Measurements from ENCODE around the gene E2F7.
A peak's percentile ranks its signal among the peaks of the same experiment; 100 is the strongest.

Gene E2F7, protein sequence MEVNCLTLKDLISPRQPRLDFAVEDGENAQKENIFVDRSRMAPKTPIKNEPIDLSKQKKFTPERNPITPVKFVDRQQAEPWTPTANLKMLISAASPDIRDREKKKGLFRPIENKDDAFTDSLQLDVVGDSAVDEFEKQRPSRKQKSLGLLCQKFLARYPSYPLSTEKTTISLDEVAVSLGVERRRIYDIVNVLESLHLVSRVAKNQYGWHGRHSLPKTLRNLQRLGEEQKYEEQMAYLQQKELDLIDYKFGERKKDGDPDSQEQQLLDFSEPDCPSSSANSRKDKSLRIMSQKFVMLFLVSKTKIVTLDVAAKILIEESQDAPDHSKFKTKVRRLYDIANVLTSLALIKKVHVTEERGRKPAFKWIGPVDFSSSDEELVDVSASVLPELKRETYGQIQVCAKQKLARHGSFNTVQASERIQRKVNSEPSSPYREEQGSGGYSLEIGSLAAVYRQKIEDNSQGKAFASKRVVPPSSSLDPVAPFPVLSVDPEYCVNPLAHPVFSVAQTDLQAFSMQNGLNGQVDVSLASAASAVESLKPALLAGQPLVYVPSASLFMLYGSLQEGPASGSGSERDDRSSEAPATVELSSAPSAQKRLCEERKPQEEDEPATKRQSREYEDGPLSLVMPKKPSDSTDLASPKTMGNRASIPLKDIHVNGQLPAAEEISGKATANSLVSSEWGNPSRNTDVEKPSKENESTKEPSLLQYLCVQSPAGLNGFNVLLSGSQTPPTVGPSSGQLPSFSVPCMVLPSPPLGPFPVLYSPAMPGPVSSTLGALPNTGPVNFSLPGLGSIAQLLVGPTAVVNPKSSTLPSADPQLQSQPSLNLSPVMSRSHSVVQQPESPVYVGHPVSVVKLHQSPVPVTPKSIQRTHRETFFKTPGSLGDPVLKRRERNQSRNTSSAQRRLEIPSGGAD

DNA sequence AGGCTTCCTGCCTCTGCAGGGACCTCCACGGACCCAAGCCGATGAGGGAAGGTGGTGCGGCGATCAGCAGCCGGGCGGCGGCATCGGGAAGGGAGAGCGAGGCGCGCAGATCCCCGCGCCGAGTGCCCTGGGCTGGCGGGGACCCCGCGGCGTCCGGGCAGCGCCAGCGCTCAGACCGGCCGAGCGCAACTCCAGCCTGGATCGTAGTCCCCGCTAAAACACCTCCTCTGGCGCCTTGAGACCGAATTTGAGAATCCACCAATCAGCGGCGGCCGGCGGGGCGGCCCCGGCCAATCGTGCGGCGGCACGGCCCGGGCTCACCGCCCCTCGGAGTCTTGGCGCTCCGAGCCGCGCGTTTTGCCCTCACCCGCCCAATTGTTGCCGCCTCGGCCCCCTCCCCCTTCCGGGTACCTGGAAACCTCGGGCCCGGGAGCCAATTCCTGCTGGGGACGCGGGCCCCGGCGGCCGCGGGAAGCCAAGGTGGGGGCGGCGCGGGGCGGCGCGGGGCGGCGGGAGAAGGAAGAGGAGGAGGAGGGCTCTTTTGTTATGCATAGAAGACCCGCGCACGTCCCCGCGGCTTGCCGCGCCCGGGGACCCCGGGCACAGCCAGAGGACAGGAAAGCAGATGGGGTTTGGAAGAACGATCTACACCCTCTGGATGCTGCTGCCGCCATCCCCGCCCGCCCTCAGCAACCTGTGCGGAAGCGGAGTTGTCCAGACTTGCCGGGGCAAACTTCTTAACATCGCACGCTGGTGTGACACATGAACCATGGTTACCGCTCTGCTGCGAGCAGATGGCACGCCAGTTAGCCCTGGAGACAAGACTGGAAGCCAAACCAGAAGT lies at the start of gene E2F7:
Gene E2F7 (minus strand): TSS at position 209 of the 844 bp plus-strand sequence. CDS start 934 bp downstream, outside the sequence.
- H3K4me3 Mint-ChIP-seq: peak within 1 kb of the TSS; percentile 91

DNA sequence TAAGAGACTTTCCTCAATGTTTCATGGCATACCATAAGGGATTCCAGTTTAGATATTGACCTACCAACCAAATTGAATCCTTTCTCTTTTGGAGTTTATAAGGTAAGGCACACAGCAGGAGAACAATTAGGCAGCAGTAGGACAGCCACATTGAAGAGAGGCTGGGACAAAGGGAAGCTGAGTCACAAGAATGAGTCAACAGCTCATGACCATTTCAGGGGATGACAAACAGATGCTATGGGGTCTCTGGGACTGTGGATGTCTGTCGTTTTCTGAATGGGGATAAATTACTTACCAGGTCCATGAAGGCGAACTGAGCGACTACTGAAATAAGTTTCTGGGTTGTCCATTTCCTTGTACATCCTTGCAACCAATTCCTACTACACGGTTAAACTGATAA lies 48.6 kb upstream of the E2F7 start:
- H3K4me1 Mint-ChIP-seq: no peaks in the 10 kb centered on the region
- DNase-seq: no peak
- no peak overlapping the region for H3K27ac Mint-ChIP-seq
- peaks cover 10% of the 10 kb centered on the region for H3K9me3 Mint-ChIP-seq
- no peak overlapping the region for H3K4me3 Mint-ChIP-seq
- peaks cover 5% of the 10 kb centered on the region for H3K27me3 Mint-ChIP-seq (ENCODE audit: low read depth, poor library complexity)
- H3K36me3 Mint-ChIP-seq (ENCODE audit: low read depth): no peaks in the 10 kb centered on the region
- TF ChIP-seq, protein P1, sequence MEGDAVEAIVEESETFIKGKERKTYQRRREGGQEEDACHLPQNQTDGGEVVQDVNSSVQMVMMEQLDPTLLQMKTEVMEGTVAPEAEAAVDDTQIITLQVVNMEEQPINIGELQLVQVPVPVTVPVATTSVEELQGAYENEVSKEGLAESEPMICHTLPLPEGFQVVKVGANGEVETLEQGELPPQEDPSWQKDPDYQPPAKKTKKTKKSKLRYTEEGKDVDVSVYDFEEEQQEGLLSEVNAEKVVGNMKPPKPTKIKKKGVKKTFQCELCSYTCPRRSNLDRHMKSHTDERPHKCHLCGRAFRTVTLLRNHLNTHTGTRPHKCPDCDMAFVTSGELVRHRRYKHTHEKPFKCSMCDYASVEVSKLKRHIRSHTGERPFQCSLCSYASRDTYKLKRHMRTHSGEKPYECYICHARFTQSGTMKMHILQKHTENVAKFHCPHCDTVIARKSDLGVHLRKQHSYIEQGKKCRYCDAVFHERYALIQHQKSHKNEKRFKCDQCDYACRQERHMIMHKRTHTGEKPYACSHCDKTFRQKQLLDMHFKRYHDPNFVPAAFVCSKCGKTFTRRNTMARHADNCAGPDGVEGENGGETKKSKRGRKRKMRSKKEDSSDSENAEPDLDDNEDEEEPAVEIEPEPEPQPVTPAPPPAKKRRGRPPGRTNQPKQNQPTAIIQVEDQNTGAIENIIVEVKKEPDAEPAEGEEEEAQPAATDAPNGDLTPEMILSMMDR (IDR thresholded peaks at IDR 0.05): no peak

More for the DNA sequence above, at the start of gene E2F7:
- DNase-seq: peak; percentile 96
- Mint-ChIP-seq H3K4me1 (peaks cover 64% of the 10 kb centered on the region), H3K9me3 (no peaks in the 10 kb centered on the region), H3K27me3 (ENCODE audit: low read depth, poor library complexity) (peaks cover 4% of the 10 kb centered on the region), H3K36me3 (ENCODE audit: low read depth) (peaks cover 28% of the 10 kb centered on the region), H3K27ac (peak within 1 kb of the TSS; percentile 87)
- TF ChIP-seq, protein P1 (IDR thresholded peaks at IDR 0.05): no peak

DNA sequence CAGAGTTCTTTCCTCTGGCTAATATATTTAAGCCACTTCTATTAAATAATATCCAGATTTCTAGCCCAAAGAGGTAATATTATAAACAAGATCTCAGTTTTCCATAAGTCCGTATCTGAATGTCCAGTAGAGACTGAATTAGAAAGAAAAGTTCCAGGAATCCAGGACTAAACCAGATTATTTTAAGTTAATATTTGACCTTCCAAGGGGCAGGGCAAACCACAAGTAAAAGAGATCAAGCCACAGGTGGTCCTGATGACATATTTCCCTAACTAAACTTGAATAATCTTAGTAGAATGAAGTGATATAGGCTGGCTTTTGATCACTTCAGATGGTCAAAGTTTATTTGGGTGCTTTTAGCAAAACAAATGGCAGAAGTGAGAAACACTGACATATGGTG lies 43.3 kb upstream of the E2F7 start:
- TF ChIP-seq, protein P1 (IDR thresholded peaks at IDR 0.05): no peak
- Mint-ChIP-seq H3K4me1 (no peaks in the 10 kb centered on the region), H3K4me3 (no peak overlapping the region), H3K36me3 (ENCODE audit: low read depth) (no peaks in the 10 kb centered on the region), H3K27me3 (ENCODE audit: low read depth, poor library complexity) (peaks cover 5% of the 10 kb centered on the region), H3K27ac (no peak overlapping the region), H3K9me3 (peaks cover 10% of the 10 kb centered on the region)
- no peak for DNase-seq

DNA sequence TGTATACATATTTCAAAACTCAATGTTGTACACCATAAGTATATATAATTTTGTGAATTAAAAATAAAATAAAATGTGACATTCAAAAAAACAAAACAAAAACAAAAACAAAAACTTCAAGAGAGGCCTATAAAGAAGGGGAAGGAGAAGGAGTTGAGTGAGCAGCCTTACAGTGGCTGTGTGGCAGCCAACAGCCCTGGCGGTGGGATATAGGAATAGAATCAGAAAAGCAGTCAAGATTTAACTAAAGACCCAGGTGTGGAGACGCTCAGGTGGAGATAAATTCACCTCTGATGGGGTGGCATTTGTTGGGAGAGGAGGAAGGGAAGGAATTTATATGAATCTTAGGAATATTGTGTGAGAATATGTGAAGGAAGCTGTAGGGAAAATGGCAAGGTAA lies 41.8 kb upstream of the E2F7 start:
- no peak overlapping the region for H3K4me3 Mint-ChIP-seq
- H3K27me3 Mint-ChIP-seq (ENCODE audit: low read depth, poor library complexity): peaks cover 5% of the 10 kb centered on the region
- DNase-seq: no peak
- TF ChIP-seq, protein P1 (IDR thresholded peaks at IDR 0.05): no peak
- H3K9me3 Mint-ChIP-seq: peaks cover 10% of the 10 kb centered on the region
- H3K36me3 Mint-ChIP-seq (ENCODE audit: low read depth): no peaks in the 10 kb centered on the region
- H3K27ac Mint-ChIP-seq: no peak overlapping the region
- no peaks in the 10 kb centered on the region for H3K4me1 Mint-ChIP-seq

DNA sequence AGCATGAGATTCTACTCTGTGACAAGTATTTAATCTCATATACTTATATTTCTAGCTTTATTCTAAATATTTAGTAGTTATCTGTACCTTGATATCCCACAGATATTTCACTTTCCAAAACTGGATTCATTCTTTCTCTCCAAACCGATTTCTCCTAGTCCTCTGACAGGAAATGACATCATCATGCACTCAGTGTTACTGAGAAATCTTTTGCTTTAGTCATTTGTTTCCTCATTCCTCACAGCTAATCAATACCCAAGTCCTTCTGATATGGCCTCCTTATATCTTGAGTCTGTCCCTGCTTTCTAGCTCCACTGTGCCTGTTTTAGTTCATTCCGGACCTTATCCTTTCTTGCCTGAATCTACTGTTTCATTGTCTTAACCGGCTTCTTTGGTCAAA lies 39.4 kb upstream of the E2F7 start:
- Mint-ChIP-seq H3K4me3 (no peak overlapping the region), H3K9me3 (no peaks in the 10 kb centered on the region), H3K4me1 (no peaks in the 10 kb centered on the region), H3K27me3 (ENCODE audit: low read depth, poor library complexity) (peaks cover 1% of the 10 kb centered on the region), H3K27ac (no peak overlapping the region), H3K36me3 (ENCODE audit: low read depth) (no peaks in the 10 kb centered on the region)
- TF ChIP-seq, protein P1 (IDR thresholded peaks at IDR 0.05): no peak
- DNase-seq: no peak

Measured in nephron progenitor cell (in vitro differentiated cells).